ENCODE measurements around the gene PRKN.

Gene PRKN

GRCh38 chr6:161376367-161376766, 1351.2 kb downstream of the PRKN start:
- DNase-seq (ENCODE audit: low read depth, low spot score): no peak

GRCh38 chr6:161374971-161375873, 1352.3 kb downstream of the PRKN start:
- peak overlapping the region; percentile 38 for H3K27ac ChIP-seq
- DNase-seq (ENCODE audit: low read depth, low spot score): no peak

More at GRCh38 chr6:161376367-161376766, 1351.2 kb downstream of the PRKN start:
- H3K27ac ChIP-seq: no peak overlapping the region

- H3K27ac ChIP-seq: no peak overlapping the region
- DNase-seq (ENCODE audit: low read depth, low spot score): no peak
Observed at GRCh38 chr6:161373905-161374451, 1353.6 kb downstream of the PRKN start.

- no peak overlapping the region for H3K27ac ChIP-seq
- no peak for DNase-seq (ENCODE audit: low read depth, low spot score)
Observed at GRCh38 chr6:161372422-161372793, 1355.2 kb downstream of the PRKN start.

DNA sequence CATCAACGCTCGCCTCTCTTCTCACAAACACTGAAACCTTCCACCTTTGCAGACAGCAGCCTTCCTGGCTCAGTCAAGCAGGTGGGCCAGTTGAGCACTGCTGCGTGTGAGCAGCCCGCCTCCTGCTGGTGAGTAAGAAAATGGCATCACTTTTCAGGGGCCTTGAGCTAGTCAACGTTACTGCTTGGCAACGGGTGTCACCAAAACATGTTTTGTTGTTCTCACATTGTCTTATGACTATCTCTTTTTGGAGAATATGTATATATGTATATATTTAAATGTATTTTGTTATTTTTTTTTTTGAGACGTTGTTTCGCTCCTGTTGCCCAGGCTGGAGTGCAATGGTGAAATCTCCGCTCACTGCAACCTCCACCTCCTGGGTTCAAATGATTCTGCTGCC, 1356.7 kb downstream of the PRKN start:
- DNase-seq (ENCODE audit: low read depth, low spot score): peak; percentile 43
- no peak overlapping the region for H3K27ac ChIP-seq

GRCh38 chr6:161369339-161369738, 1358.2 kb downstream of the PRKN start:
- H3K27ac ChIP-seq: no peak overlapping the region
- DNase-seq (ENCODE audit: low read depth, low spot score): peak; percentile 90

- no peak overlapping the region for H3K27ac ChIP-seq
- DNase-seq (ENCODE audit: low read depth, low spot score): no peak
Observed at GRCh38 chr6:161368514-161368913, 1359.1 kb downstream of the PRKN start.

DNA sequence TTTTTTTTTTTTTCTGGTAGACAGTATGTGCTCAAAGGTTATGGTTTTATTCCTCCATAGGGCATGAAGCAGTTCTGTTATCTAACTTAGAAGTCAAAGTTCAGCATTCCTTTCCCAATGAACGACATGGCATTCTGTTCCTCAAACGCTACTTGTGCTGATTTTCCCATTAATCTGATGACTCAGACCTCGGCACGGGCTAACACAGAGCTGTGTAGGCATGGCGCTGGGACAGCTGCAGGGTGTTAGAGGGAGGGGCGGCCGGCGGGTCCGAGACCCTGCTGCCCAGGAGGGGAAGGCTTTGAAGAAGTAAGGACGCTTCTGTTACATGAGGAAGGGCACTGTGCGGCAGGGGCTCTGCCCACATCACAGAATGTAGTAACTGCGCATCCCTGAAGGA, 1360.1 kb downstream of the PRKN start:
- no peak for DNase-seq (ENCODE audit: low read depth, low spot score)
- H3K27ac ChIP-seq: no peak overlapping the region

DNA sequence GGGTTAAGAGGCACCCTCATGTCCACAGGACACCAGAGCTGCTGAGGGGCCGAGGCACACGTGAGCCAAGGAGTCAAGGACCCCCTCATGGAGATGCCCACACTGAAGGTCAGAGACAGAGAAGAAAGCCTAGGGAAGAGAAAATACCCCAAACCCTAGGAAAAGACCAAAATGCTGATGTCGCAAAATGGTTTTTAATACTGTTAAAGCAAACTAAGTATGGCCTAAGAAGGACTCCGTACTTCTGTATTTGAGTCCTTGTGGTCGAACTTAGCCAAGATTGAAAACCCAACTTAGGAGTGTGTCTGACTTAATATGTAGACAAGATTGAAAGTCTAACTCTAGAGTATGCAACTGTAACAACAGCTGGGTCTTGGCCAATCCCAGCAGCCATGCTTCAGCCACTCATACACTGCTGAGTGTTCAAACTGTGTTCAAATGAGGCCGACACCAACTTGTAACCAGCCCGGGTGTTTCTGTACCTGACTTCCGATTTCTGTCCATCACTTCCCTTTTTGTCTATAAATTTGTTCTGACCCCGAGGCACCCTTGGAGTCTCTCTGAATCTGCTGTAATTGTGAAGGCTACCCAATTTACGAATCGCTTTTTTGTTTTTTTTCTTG, 1361.2 kb downstream of the PRKN start:
- H3K27ac ChIP-seq: no peak overlapping the region
- no peak for DNase-seq (ENCODE audit: low read depth, low spot score)

GRCh38 chr6:161365633-161366032, 1361.9 kb downstream of the PRKN start:
- DNase-seq (ENCODE audit: low read depth, low spot score): no peak
- H3K27ac ChIP-seq: no peak overlapping the region

DNA sequence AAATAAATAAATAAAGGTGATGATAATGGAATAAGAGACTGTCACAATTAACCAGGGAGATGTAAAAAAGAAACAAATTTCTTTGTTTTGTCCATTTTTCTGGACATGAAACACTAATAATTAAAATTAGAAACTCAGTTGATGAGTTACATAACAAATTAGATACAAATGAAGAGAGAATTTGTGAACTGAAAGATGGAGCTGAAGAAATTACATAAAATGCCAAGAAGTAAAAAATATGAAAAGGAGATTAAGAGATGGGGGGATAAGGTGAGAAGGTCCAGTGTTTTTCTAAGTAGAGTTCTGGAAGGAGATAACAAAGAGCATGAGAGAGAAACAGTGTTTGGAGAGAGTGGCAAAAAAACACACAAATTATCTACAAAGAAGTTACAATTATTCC, 1364.3 kb downstream of the PRKN start:
- no peak overlapping the region for H3K27ac ChIP-seq
- DNase-seq (ENCODE audit: low read depth, low spot score): no peak

GRCh38 chr6:161362266-161362665, 1365.3 kb downstream of the PRKN start:
- no peak for DNase-seq (ENCODE audit: low read depth, low spot score)
- no peak overlapping the region for H3K27ac ChIP-seq

- no peak overlapping the region for H3K27ac ChIP-seq
- DNase-seq (ENCODE audit: low read depth, low spot score): no peak
Observed at GRCh38 chr6:161361529-161361928, 1366.0 kb downstream of the PRKN start.

DNA sequence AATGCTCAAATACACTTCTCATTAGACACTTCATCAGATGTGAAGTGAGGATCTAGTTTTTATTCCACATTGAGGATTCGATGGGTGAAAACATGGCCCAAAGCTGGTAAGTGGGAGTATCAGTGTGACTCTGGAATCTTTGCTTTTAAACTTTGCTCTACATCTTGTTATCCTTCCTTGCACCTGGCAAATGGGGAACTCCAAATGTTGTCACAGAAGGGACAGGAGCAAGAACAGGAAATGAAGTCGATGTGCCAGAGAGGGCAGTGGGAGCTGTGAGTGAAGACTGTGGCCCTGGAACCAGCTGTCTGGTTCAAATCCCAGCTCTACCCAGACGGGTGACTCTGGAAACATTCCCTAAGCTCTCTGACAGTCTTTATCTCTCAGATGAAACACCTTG, 1367.0 kb downstream of the PRKN start:
- no peak overlapping the region for H3K27ac ChIP-seq
- DNase-seq (ENCODE audit: low read depth, low spot score): no peak

DNA sequence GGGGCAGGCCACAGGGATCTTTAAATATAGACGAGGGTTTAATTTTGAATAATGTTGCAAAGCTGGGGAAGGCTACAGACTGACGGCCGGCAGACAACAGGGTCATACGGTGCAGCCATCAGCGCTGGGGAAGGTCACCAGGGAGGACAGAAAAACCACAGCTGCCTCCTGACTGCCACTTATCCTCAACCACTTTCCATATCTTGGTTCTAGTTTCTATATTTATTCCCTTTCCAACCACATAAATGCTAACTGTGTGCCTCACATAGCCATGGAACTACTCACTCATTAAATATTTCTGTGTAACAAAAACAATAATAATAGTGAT, 1368.0 kb downstream of the PRKN start:
- no peak overlapping the region for H3K27ac ChIP-seq

GRCh38 chr6:161356167-161356854, 1371.3 kb downstream of the PRKN start:
- no peak overlapping the region for H3K27ac ChIP-seq
- DNase-seq (ENCODE audit: low read depth, low spot score): no peak

More for the DNA sequence above, 1368.0 kb downstream of the PRKN start:
- no peak for DNase-seq (ENCODE audit: low read depth, low spot score)

DNA sequence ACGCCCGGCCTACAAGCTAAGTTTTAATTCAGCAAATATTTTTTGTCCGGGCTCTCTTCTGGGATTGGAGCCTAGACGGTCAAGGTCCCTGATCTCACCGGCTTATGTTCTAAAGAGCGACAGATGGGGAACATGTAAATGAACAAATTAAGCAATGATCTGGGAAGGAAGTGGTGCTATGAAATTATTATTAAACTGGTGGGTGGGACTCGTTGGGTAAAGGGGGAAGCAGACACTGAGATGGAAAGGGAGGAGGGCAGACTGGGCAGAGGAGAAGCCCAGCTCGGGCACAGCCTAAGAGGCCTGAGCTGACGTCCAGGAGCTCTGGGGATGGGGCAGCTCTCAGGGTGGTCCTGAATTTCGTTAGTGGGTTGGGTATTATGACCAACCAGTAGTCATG, 1371.9 kb downstream of the PRKN start:
- DNase-seq (ENCODE audit: low read depth, low spot score): no peak

DNA sequence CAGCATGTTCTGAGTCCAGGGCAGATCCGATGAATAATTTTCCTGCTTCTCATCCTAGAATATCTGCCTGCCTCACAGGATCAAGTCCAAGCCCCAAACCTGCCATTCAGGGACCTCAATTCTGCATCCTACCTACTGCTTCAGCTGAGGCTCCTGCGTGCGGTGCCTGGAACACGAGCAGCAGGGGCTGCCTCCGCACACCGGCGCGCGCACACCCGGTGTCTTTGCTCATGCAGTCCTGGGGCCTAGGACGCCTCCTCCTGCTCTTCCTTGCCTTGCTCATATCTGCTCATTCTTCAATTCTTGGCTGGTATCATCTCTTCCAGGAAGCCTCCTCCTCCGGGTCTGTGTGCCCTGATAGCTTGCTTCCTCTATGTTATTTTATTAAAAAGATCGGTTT, 1372.6 kb downstream of the PRKN start:
- no peak for DNase-seq (ENCODE audit: low read depth, low spot score)
- H3K27ac ChIP-seq: no peak overlapping the region

More for the DNA sequence above, 1371.9 kb downstream of the PRKN start:
- H3K27ac ChIP-seq: no peak overlapping the region

DNA sequence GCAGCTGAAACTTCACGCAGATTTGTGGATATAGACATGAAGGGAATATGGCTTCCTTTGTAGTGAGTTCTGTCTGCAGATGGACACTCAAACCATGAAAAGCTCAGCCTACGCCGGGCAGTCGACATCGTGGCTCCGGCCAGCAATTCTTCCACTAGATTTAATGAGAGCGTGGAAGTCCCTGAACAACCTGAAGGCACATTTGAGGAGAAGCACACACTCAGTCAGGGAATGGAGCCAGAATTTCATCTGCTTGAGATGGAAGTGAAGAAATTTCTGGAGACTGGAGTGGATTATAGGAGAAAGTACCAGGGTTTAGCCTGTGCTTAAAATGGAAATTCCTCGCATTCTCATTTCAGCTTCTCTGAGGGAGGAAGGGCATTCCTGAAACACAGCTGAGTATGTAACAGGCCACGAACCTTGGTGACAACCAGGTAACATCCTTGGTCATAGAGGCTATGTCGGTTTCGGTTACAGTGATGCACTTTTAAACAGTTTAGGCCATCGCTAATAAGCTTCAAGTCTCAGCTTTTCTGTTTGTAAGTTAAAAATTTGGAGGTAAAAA, 1373.2 kb downstream of the PRKN start:
- H3K27ac ChIP-seq: no peak overlapping the region
- DNase-seq (ENCODE audit: low read depth, low spot score): no peak

- DNase-seq (ENCODE audit: low read depth, low spot score): no peak
- H3K27ac ChIP-seq: no peak overlapping the region
Observed at GRCh38 chr6:161353208-161353613, 1374.4 kb downstream of the PRKN start.

DNA sequence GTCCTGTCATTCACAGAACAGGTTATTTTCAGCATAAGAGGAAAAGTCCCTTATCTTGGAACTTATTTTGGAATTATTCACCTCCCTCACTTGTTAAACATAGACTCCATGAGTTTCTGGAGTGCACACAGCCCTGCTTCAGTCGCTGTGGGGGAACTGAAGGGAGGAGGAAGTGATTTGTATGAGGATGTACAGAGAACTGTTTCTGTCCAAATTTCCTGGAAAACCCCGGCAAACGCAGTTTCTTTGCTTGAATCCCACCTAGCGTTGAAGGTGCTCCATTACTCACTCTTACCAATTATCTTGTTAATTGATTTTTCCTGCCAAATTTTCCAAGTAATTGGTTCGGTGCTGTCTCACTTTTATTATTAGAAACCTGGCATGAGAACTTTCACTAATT, 1375.7 kb downstream of the PRKN start:
- no peak overlapping the region for H3K27ac ChIP-seq
- DNase-seq (ENCODE audit: low read depth, low spot score): no peak
